ENCODE results near the gene R3HDM4.
"Not testable (repeated sequence)": the region's sequence is repeated elsewhere in the genome, so short reads cannot be mapped to it uniquely, and the experiment has no call there.

The R3HDM4 gene

DNA sequence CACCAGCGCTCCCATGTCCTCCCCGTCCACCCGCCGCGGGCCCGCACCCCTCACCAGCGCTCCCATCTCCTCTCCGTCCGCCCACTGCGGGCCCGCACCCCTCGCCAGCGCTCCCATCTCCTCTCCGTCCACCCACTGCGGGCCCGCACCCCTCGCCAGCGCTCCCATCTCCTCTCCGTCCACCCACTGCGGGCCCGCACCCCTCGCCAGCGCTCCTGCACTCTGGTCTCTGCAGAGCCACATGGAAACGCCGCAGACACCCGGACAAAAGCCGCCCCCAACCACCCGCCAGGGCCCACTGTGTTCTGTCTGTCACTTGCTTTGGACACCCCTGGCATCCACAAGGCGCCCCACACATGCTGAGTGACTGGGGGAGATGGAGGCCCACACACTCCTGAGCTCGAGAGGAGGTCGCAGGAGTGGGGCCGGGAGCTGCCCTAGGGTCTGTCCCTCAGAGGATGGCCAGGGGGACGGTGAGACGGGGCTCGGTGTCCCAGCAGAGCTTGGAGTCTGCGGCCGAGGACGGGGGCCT lies 46.2 kb downstream of the R3HDM4 start:
- no peak for TF ChIP-seq JUND (IDR thresholded peaks at IDR 0.05; ENCODE audit: low read depth)
- in situ Hi-C loops (cut with HindIII; ENCODE audit: low pct_unique_long_range_greater_than_20kb, low sequenced_read_pairs): no loop called here
- DNase-seq (ENCODE audit: low read depth in 1 of 2, low spot score in 1 of 2): no peak

DNA sequence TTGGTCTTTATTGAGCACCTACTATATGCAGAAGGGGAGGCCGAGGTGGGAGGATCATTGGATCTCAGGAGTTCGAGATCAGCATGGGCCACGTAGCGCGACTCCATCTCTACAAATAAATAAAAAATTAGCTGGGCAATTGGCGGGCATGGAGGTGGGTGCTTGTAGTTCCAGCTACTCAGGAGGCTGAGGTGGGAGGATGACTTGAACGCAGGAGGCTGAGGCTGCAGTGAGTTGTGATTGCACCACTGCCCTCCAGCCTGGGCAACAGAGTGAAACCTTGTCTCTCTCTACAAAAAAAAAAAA lies 49.8 kb downstream of the R3HDM4 start:
- TF ChIP-seq JUND (IDR thresholded peaks at IDR 0.05; ENCODE audit: low read depth): no peak
- DNase-seq (ENCODE audit: low read depth in 1 of 2, low spot score in 1 of 2): no peak
- in situ Hi-C loops (cut with HindIII; ENCODE audit: low pct_unique_long_range_greater_than_20kb, low sequenced_read_pairs): no loop called here

DNA sequence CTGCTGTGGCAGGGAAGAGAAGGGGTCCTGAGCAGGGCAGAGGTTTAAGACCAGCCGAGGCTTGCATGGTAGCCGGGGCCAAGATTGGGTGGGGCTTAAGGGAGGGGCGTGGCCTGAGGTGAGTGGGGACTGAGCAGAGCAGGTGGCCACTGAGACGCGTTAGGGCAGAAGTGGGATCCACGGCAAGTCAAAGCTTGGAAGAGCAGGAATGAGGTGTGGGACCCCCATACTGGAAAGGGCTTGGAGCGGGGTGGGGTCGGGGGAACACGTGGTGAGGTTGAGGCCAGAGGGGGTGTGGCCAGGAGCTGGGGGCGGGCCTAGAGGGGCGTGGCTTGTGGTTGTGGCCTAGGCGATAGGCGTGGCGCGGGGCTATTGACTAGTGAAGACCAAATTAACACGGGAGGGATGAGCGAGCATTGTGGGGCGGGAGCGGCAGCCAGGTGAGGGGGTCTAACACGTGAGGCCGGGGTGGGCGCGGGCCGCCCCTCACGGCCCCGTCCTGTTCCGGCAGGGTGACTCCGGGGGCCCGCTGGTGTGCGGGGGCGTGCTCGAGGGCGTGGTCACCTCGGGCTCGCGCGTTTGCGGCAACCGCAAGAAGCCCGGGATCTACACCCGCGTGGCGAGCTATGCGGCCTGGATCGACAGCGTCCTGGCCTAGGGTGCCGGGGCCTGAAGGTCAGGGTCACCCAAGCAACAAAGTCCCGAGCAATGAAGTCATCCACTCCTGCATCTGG lies 50.3 kb downstream of the R3HDM4 start:
- peak; percentile 57 for DNase-seq (ENCODE audit: low read depth in 1 of 2, low spot score in 1 of 2)
- TF ChIP-seq JUND (IDR thresholded peaks at IDR 0.05; ENCODE audit: low read depth): no peak
- in situ Hi-C loops (cut with HindIII; ENCODE audit: low pct_unique_long_range_greater_than_20kb, low sequenced_read_pairs): no loop called here

DNA sequence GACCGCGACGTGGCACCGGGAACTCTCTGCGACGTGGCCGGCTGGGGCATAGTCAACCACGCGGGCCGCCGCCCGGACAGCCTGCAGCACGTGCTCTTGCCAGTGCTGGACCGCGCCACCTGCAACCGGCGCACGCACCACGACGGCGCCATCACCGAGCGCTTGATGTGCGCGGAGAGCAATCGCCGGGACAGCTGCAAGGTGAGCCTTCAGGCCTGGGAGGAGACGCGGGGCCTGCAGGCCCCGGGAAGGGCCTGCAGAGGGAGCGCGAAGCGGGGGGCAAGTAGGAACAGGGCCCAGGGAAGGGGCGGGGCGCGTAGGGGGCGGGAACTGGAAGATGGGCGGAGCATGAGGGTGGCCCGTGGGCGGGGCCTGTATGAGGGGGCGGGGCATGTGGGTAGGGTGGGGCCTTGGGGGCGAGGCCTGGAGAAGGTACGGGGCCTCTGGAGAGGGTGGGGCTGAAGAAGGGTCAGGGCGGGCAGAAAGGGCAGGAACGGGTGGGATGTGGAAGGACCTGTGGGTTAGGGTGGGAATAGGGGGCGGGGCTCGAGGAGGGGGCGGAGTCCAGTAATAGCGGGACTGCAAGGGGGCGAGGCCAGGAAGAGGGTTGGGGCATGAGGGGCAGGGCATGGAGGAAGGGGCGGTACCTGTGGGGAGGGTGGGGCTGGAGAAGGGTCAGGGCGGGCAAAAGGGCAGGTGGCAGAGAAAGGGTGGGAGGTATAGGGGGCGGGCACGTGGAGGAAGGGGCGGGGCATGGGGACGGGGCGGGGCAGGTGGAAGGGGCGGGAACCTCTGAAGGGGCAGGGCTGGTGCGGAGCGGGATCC lies 51.1 kb downstream of the R3HDM4 start:
- DNase-seq (ENCODE audit: low read depth in 1 of 2, low spot score in 1 of 2): peak; percentile 76 to 87
- no peak for TF ChIP-seq JUND (IDR thresholded peaks at IDR 0.05; ENCODE audit: low read depth)
- in situ Hi-C loops (cut with HindIII; ENCODE audit: low pct_unique_long_range_greater_than_20kb, low sequenced_read_pairs): no loop called here

DNA sequence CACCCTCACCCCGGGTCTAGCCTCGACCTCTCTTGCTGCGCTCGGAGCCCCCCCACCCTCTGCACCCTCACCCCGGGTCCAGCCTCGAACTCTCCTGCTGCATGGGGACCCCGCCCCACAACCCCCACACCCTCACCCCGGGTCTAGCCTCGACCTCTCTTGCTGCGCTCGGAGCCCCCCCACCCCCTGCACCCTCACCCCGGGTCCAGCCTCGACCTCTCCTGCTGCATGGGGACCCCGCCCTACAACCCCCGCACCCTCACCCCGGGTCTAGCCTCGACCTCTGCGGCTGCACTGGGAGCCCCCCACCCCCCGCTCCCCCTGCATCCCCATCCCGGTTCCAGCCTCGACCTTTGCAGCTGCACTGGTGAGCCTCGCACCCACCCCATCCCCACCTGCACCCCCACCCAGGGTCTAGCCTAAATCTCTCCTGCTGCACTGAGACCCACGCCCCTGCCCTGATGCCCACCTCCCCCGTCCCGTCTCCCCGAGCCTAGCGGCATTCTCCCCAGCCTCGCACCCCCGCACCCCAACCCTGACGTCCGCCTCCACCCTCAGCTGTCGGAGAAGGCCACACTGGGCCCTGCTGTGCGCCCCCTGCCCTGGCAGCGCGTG lies 51.8 kb downstream of the R3HDM4 start:
- in situ Hi-C loops (cut with HindIII; ENCODE audit: low pct_unique_long_range_greater_than_20kb, low sequenced_read_pairs): no loop called here
- no peak for DNase-seq (ENCODE audit: low read depth in 1 of 2, low spot score in 1 of 2)

DNA sequence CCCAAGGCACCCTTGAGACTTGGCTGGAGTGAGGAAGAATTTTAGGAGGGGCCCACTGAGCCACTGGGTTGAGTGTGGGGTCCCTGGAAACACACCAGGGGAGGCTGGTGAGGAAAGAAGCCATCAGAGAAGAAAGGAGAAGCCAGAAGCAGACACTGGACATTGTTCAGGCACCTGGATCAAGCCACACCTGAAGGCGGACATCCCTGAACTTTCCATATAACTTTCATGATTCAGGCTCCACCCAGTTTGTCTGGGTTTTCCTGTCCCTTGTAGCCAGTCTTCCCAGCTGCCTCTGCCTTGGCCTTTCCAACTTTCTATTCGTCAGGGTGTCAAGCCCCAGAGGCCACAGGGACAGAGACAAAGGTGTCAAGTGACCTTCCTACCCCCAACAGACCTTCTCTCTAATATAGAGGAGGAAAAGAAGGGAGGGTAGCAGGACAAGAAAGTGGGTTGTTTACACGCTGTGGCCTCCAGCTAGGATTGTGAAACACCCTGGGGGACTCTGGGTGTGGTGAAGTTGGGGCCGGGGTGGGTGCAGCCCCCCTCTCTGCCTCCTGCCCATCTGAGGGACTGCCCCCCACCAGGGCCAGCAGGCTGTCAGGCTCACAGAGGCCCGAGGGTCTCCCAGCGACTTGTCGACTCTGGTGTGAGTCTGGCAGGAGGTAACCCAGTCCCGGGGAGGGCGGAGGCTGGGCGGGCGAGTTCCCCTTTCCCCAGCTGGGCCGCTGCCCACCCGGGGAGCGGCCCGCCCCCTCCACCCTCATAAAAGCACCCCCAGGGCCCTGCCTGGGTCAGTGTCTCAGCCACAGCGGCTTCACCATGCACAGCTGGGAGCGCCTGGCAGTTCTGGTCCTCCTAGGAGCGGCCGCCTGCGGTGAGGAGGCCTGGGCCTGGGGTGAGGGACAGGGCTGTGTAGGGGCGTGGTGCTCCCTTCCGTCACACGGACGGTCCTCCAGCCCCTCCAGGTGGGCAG lies 53.9 kb downstream of the R3HDM4 start, which contains the start of gene CFD:
CFD (plus strand) TSS at position 797 of the 976 bp plus-strand sequence; CDS start at position 823, 26 bp downstream.
- in situ Hi-C loops (cut with HindIII; ENCODE audit: low pct_unique_long_range_greater_than_20kb, low sequenced_read_pairs): no loop called here
- no peak for TF ChIP-seq JUND (IDR thresholded peaks at IDR 0.05; ENCODE audit: low read depth)

More for the DNA sequence above, 51.8 kb downstream of the R3HDM4 start:
- TF ChIP-seq JUND (IDR thresholded peaks at IDR 0.05; ENCODE audit: low read depth): no peak

DNA sequence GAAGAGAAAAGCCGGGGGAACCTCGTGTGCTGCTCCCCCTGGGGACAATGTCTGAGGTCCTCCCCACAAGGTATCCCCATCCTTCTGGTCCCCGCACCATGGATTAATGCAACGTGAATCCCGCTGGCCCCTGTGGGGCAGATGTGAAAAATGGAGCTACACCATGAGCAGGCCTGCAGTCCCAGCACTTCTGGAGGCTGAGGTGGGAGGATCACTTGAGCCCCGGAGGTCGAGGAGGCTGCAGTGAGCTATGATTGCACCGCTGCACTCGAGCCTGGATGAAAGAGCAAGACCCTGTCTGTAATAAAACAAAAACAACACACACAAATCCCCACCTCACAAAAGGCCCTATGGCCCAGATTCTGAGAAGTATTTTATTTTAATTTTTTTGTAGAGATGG lies 54.7 kb downstream of the R3HDM4 start:
- DNase-seq (ENCODE audit: low read depth in 1 of 2, low spot score in 1 of 2): no peak
- no peak for TF ChIP-seq JUND (IDR thresholded peaks at IDR 0.05; ENCODE audit: low read depth)
- in situ Hi-C loops (cut with HindIII; ENCODE audit: low pct_unique_long_range_greater_than_20kb, low sequenced_read_pairs): no loop called here

More for the DNA sequence above, 53.9 kb downstream of the R3HDM4 start, which contains the start of gene CFD:
- no peak for DNase-seq (ENCODE audit: low read depth in 1 of 2, low spot score in 1 of 2)

DNA sequence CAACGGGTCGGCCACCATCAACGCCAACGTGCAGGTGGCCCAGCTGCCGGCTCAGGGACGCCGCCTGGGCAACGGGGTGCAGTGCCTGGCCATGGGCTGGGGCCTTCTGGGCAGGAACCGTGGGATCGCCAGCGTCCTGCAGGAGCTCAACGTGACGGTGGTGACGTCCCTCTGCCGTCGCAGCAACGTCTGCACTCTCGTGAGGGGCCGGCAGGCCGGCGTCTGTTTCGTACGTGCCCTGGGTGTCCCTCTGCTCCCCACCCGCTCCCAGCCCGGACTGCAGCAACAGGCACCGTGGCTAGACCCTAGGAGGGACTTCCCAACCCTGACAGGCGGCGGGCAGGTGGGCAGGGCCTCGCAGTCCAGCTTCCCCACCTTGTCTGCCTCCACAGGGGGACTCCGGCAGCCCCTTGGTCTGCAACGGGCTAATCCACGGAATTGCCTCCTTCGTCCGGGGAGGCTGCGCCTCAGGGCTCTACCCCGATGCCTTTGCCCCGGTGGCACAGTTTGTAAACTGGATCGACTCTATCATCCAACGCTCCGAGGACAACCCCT lies 57.4 kb downstream of the R3HDM4 start:
- in situ Hi-C loops (cut with HindIII; ENCODE audit: low pct_unique_long_range_greater_than_20kb, low sequenced_read_pairs): no loop called here
- no peak for DNase-seq (ENCODE audit: low read depth in 1 of 2, low spot score in 1 of 2)
- no peak for TF ChIP-seq JUND (IDR thresholded peaks at IDR 0.05; ENCODE audit: low read depth)

DNA sequence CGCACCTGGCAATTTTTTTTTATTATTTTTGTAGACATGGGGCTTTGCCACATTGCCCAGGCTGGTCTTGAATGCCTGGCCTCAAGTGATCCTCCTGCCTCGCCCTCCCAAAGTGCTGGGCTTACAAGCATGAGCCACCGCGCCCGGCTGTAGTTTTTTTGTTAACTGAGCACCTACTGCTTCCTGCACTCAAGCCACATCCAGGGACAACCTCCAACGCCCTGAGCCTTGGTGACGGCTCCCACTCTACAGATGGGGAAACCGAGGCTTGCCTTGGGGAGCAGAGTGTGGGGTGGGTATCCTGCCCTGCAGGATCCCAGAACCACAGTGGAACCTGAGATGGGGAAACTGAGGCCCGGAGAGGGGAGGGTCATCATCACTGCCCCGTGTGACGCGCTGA lies 57.9 kb downstream of the R3HDM4 start:
- no peak for DNase-seq (ENCODE audit: low read depth in 1 of 2, low spot score in 1 of 2)
- in situ Hi-C loops (cut with HindIII; ENCODE audit: low pct_unique_long_range_greater_than_20kb, low sequenced_read_pairs): no loop called here
- TF ChIP-seq JUND (IDR thresholded peaks at IDR 0.05; ENCODE audit: low read depth): no peak

DNA sequence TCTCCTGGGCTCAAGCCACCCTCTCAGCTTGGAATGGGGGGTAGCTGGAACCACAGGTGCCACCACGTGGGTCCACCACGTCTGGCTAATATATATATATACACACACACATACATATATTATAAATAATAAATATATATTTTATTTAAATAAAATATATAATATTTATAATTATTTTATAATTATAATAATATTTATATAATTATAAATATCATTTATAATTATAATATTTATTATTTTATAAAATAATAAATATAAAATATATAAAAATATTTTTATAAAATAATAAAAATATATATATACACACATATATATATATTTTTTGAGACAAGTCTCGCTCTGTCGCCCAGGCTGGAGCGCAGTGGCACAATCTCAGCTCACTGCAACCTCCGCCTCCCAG lies 58.5 kb downstream of the R3HDM4 start:
- in situ Hi-C loops (cut with HindIII; ENCODE audit: low pct_unique_long_range_greater_than_20kb, low sequenced_read_pairs): no loop called here
- TF ChIP-seq JUND (IDR thresholded peaks at IDR 0.05; ENCODE audit: low read depth): no peak
- DNase-seq (ENCODE audit: low read depth in 1 of 2, low spot score in 1 of 2): no peak

DNA sequence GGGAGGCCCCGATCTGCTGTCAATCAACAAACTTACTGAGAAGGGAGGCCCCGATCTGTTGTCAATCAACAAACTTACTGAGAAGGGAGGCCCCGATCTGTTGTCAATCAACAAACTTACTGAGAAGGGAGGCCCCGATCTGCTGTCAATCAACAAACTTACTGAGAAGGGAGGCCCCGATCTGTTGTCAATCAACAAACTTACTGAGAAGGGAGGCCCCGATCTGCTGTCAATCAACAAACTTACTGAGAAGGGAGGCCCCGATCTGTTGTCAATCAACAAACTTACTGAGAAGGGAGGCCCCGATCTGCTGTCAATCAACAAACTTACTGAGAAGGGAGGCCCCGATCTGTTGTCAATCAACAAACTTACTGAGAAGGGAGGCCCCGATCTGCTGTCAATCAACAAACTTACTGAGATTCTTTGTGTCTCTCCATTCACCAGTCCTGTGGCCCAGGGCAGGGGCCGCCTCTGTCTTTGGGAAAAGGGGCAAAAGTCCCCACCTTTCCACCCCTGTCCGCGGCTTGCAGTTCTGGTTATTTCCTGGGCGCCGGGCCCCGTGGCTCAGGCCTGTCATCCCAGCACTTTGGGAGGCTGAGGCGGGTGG lies 59.3 kb downstream of the R3HDM4 start:
- in situ Hi-C loops (cut with HindIII; ENCODE audit: low pct_unique_long_range_greater_than_20kb, low sequenced_read_pairs); DNase-seq (ENCODE audit: low read depth in 1 of 2, low spot score in 1 of 2): not testable (repeated sequence)

Measured in T47D (cell line).